Uterus (tissue), 4 donors: ENCODE results near the gene ATG2A. TPM values are rescaled to one million over a fixed set of nuclear protein-coding genes. Genes with fewer than 3 reads are reported as not detected.
A peak's percentile ranks its signal among the peaks of the same experiment; 100 is the strongest.

ENCODE experiments used
- DNase-seq, 2 donors: peaks; one replicate each; pipeline ENCODE4 v3.0.0-alpha.2; 2019 to 2020
- H3K27ac ChIP-seq, 2 donors: fragments of 200-600 bp; sonication (generic); 1 replicate in 1 of 2; 2 replicates in 1 of 2; pipeline ENCODE4 v1.5.1; 2016 to 2018
- H3K27me3 ChIP-seq, 2 donors: fragments of 200-600 bp; sonication (generic); one replicate each; pipeline ENCODE4 v1.5.1; 2018 to 2019; ENCODE audit warnings: control low read depth in 1 of 2
- H3K36me3 ChIP-seq, 2 donors: fragments of 200-600 bp; sonication (generic); one replicate each; pipeline ENCODE4 v1.5.1; 2019; ENCODE audit warnings: control low read depth in 1 of 2
- H3K4me1 ChIP-seq, 2 donors: fragments of 200-600 bp; sonication (generic); one replicate each; pipeline ENCODE4 v1.5.1; 2018 to 2019; ENCODE audit warnings: control low read depth in 1 of 2
- H3K4me3 ChIP-seq, 2 donors: fragments of 200-600 bp; sonication (generic); 1 replicate in 1 of 2; 2 replicates in 1 of 2; pipeline ENCODE4 v1.5.1; 2018 to 2019; ENCODE audit warnings: mild to moderate bottlenecking in 1 of 2
- H3K9me3 ChIP-seq, 2 donors: fragments of 200-600 bp; sonication (generic); one replicate each; pipeline ENCODE4 v1.5.1; 2019; ENCODE audit warnings: control low read depth in 1 of 2
- POLR2A ChIP-seq, 2 donors: fragments of 450-650 bp; IDR thresholded peaks; one replicate each; pipeline ENCODE4 v1.6.1; 2016; ENCODE audit warnings: antibody characterized with exemption in 2 of 2, mild to moderate bottlenecking in 1 of 2, moderate library complexity in 1 of 2
- intact Hi-C: fragments of 100-400 bp; cut with DNase I; formaldehyde crosslinking; loops from one replicate; pipeline ENCODE4 v1.15.1; 2023; ENCODE audit warnings: low total_unique reads
- total RNA-seq, 4 donors: library from RNA; depleted of rRNA in 3 of 4; stranded (reverse); fragments of >200 nt in 3 of 4; gene quantifications; one replicate each; pipeline versions ENCODE4 v1.1.0 to v1.2.4, GENCODE V29; 2014 to 2023
- TF ChIP-seq, protein P1 (sequence below), 4 experiments: fragments of 200-600 bp in 2 of 4; fragments of 450-650 bp in 2 of 4; sonication (generic) in 2 of 4; IDR thresholded peaks; one replicate each; pipeline ENCODE4 v1.5.1; 2016 to 2019; ENCODE audit warnings: antibody characterized with exemption in 4 of 4, mild to moderate bottlenecking in 2 of 4, moderate library complexity in 1 of 4
- donor health status: DM: yes; HTN: yes; CAD: no.

The ATG2A gene
- total RNA-seq, 4 donors from 2014 or later, result 6.8 to 39.6 (median 18.4) TPM

DNA sequence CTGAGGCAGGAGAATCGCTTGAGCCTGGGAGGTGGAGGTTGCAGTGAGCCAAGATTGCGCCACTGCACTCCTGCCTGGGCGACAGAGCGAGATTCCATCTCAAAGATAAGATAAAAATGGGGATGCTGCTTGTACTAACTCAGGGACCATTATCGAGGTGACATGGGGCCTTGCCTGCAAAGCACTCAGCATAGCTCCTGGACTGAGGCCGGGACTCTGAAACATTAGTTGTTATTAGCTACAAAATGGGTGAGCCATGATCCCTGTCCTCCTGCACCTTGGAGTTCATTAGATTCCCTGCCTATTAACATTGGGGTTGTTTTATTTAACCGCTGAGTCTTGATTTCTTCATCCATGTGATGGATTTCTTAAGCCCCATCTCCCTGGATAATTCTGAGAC lies 12.6 kb upstream of the ATG2A start:
- Histone ChIP-seq H3K9me3 (no peaks in the 10 kb centered on the region), H3K4me1 (no peaks in the 10 kb centered on the region), H3K27ac (no peak overlapping the region), H3K4me3 (no peak overlapping the region), H3K36me3 (no peaks in the 10 kb centered on the region), H3K27me3 (no peaks in the 10 kb centered on the region)
- intact Hi-C loops, result no loop called here
- no peak for DNase-seq
- no peak for TF ChIP-seq POLR2A (IDR thresholded peaks at IDR 0.05)
- TF ChIP-seq, protein P1, sequence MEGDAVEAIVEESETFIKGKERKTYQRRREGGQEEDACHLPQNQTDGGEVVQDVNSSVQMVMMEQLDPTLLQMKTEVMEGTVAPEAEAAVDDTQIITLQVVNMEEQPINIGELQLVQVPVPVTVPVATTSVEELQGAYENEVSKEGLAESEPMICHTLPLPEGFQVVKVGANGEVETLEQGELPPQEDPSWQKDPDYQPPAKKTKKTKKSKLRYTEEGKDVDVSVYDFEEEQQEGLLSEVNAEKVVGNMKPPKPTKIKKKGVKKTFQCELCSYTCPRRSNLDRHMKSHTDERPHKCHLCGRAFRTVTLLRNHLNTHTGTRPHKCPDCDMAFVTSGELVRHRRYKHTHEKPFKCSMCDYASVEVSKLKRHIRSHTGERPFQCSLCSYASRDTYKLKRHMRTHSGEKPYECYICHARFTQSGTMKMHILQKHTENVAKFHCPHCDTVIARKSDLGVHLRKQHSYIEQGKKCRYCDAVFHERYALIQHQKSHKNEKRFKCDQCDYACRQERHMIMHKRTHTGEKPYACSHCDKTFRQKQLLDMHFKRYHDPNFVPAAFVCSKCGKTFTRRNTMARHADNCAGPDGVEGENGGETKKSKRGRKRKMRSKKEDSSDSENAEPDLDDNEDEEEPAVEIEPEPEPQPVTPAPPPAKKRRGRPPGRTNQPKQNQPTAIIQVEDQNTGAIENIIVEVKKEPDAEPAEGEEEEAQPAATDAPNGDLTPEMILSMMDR (IDR thresholded peaks at IDR 0.05), result no peak

DNA sequence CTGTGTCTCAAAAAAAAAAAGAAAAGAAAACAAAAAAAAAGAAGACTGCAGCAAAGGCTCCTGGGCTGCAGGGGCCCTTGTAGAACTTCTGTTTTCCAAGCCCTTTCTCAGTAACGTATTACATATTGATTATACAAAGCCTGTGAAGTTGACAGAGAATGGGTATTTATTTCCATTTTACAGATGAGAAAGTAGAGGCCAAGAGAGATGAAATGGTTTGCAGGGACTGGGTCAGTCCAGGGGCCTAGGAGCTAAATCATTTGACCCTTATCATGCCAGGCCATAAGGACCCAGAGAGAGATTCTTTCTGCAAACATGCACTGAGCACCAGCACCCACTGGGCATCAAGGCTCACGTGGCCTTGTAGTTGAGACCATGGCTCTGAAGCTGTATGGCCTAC lies 11.9 kb upstream of the ATG2A start:
- H3K36me3 ChIP-seq, result no peaks in the 10 kb centered on the region

DNA sequence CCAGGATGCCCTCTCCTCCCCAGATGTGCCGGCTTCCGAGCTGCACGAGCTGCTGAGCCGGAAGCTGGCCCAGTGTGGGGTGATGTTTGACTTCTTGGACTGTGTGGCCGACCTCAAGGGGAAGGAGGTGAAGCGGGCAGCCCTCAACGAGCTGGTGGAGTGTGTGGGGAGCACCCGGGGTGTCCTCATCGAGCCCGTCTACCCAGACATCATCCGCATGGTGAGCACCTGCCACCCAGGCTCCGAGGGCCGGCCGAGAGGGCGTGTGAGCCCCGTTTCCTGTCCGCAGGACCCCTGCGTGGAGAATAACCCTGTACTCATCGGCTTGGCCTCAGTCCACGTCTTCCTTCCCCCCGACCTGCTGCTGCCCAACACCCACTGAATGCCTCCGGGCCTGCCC lies 9.7 kb upstream of the ATG2A start:
- DNase-seq, result peak; percentile 17 to 20
- no peaks in the 10 kb centered on the region for H3K9me3 ChIP-seq
- no peaks in the 10 kb centered on the region for H3K36me3 ChIP-seq
- no peak for TF ChIP-seq POLR2A (IDR thresholded peaks at IDR 0.05)
- TF ChIP-seq, protein P1 (IDR thresholded peaks at IDR 0.05), result no peak
- no peaks in the 10 kb centered on the region for H3K4me1 ChIP-seq
- H3K27me3 ChIP-seq, result no peaks in the 10 kb centered on the region
- H3K27ac ChIP-seq, result no peak overlapping the region
- H3K4me3 ChIP-seq, result no peak overlapping the region
- intact Hi-C loops, result no loop called here

More for the DNA sequence above, 11.9 kb upstream of the ATG2A start:
- no peak for TF ChIP-seq POLR2A (IDR thresholded peaks at IDR 0.05)
- TF ChIP-seq, protein P1 (IDR thresholded peaks at IDR 0.05), result no peak
- intact Hi-C loops, result no loop called here
- H3K4me3 ChIP-seq, result no peak overlapping the region
- H3K27me3 ChIP-seq, result no peaks in the 10 kb centered on the region
- no peak for DNase-seq
- no peaks in the 10 kb centered on the region for H3K9me3 ChIP-seq
- H3K27ac ChIP-seq, result no peak overlapping the region
- H3K4me1 ChIP-seq, result no peaks in the 10 kb centered on the region

DNA sequence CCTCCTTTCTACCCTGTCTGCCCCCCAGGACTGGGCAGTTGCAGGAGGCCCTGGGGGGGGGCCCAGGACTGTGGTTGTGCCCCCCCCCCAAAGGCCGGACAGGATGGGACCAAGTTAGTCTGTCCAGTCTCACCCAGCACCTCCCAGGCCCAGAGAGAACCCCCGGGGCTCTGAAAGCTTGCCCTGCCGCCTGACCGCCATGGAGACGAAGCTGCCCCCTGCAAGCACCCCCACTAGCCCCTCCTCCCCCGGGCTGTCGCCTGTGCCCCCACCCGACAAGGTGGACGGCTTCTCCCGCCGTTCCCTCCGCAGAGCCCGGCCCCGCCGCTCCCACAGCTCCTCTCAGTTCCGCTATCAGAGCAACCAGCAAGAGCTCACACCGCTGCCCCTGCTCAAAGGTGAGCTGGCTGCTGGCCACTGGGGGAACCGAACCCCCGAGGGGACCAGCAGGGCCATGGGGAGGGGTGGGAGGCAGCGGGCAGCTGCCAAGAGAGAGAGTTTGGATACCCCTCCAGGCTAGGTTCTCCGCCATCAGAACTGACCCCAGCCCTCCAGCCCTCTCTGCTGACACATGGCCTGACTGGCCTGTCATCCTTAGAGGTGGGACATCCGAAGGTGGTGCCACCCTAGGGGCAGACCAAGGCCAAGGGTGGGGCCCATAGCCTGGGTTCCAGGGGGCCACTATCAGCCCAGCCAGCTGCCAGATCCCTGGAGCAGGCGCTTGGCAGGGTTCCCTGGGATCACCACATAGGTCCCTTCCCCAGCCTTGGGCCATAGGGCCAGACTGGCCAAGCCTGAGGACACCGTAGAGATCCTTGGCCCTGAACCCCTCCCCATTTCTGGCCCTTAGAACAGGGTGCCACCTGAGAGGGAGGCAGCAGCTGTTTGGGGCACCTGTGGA lies 8.8 kb upstream of the ATG2A start:
- no peak for TF ChIP-seq POLR2A (IDR thresholded peaks at IDR 0.05)
- TF ChIP-seq, protein P1 (IDR thresholded peaks at IDR 0.05), result no peak
- no peaks in the 10 kb centered on the region for H3K36me3 ChIP-seq
- no peaks in the 10 kb centered on the region for H3K27me3 ChIP-seq
- DNase-seq, result peak; percentile 28 to 33
- H3K27ac ChIP-seq, result peak overlapping the region; percentile 94 to 97
- H3K4me3 ChIP-seq, result peak overlapping the region; percentile 45 to 77
- no peaks in the 10 kb centered on the region for H3K4me1 ChIP-seq
- H3K9me3 ChIP-seq, result no peaks in the 10 kb centered on the region
- intact Hi-C loops, result no loop called here

DNA sequence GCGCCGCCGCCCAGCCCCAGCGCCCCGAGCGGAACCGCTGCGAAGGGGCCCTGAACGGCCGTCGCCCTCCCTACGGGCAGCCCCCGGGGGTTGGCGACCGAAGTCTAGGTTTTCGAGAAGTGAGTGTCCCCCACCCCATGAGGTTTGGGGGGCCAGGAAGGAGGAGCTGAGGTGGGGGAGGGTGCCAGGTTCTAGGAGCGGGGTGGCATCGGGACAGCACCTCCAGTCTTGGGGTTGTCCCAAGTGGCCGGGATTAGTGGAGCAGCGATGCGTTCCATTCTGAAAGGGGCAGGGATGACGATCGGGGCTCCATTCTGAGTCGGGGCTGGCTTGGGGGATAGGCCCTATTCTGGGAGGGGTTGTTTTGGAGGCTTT lies 7.9 kb upstream of the ATG2A start:
- peak overlapping the region; percentile 45 to 77 for H3K4me3 ChIP-seq
- H3K36me3 ChIP-seq, result no peaks in the 10 kb centered on the region
- H3K9me3 ChIP-seq, result no peaks in the 10 kb centered on the region
- DNase-seq, result peak in 1 of 2 donors; percentile 52
- H3K4me1 ChIP-seq, result no peaks in the 10 kb centered on the region
- H3K27me3 ChIP-seq, result no peaks in the 10 kb centered on the region
- TF ChIP-seq POLR2A (IDR thresholded peaks at IDR 0.05), result no peak
- TF ChIP-seq, protein P1 (IDR thresholded peaks at IDR 0.05), result no peak
- intact Hi-C loops, result no loop called here
- H3K27ac ChIP-seq, result peak overlapping the region; percentile 94 to 97
